GM19239 (cell line): ENCODE data around the gene IQCF6.
"Not testable (repeated sequence)": the region's sequence is repeated elsewhere in the genome, so short reads cannot be mapped to it uniquely, and the experiment has no call there.

Source experiments
- DNase-seq: peaks from one replicate; pipeline ENCODE4 v3.0.0; 2011; ENCODE audit warnings: low spot score; ENCODE audit not compliant: insufficient read length
- FAIRE-seq: peaks from 2 replicates; lab custom pipeline; 2011; peaks lifted over from hg19 to GRCh38; lab: Jason Lieb, UNC

IQCF6 gene

GRCh38 chr3:51779137-51779536 lies at the start of gene IQCF6:
TSS of gene IQCF6 (minus strand) at chr3:51779237. CDS start at chr3:51779224, 13 bp downstream.
- FAIRE-seq (no peak), DNase-seq (no peak)

GRCh38 chr3:51828297-51828696 lies 49.3 kb upstream of the IQCF6 start:
- DNase-seq (no peak), FAIRE-seq (no peak)

- FAIRE-seq (no peak), DNase-seq (no peak)
Measured at GRCh38 chr3:51819709-51820406, 40.8 kb upstream of the IQCF6 start.

GRCh38 chr3:51819151-51819550 lies 40.1 kb upstream of the IQCF6 start:
- FAIRE-seq, result no peak
- DNase-seq, result no peak

GRCh38 chr3:51817375-51817774 lies 38.3 kb upstream of the IQCF6 start:
- FAIRE-seq, result no peak
- no peak for DNase-seq

- no peak for DNase-seq
- FAIRE-seq, result no peak
Measured at GRCh38 chr3:51816723-51817122, 37.7 kb upstream of the IQCF6 start.

GRCh38 chr3:51815614-51816013 lies 36.6 kb upstream of the IQCF6 start:
- FAIRE-seq (no peak), DNase-seq (no peak)

- no peak for DNase-seq
- FAIRE-seq, result no peak
Measured at GRCh38 chr3:51814034-51814433, 35.0 kb upstream of the IQCF6 start.

GRCh38 chr3:51813539-51813938 lies 34.5 kb upstream of the IQCF6 start:
- DNase-seq (no peak), FAIRE-seq (no peak)

GRCh38 chr3:51808934-51809333 lies 29.9 kb upstream of the IQCF6 start:
- DNase-seq (no peak), FAIRE-seq (no peak)

- no peak for FAIRE-seq
- no peak for DNase-seq
Measured at GRCh38 chr3:51802106-51802703, 23.2 kb upstream of the IQCF6 start.

- DNase-seq (no peak), FAIRE-seq (no peak)
Measured at GRCh38 chr3:51800750-51801125, 21.7 kb upstream of the IQCF6 start.

- DNase-seq (no peak), FAIRE-seq (peak; percentile 89)
Measured at GRCh38 chr3:51799879-51800749, 21.1 kb upstream of the IQCF6 start.

GRCh38 chr3:51798411-51798963 lies 19.4 kb upstream of the IQCF6 start:
- DNase-seq (no peak), FAIRE-seq (no peak)

- no peak for FAIRE-seq
- no peak for DNase-seq
Measured at GRCh38 chr3:51796854-51797253, 17.8 kb upstream of the IQCF6 start.

GRCh38 chr3:51794206-51794605 lies 15.2 kb upstream of the IQCF6 start:
- no peak for FAIRE-seq
- no peak for DNase-seq

GRCh38 chr3:51792206-51792605 lies 13.2 kb upstream of the IQCF6 start:
- DNase-seq (no peak), FAIRE-seq (no peak)

GRCh38 chr3:51789437-51789836 lies 10.4 kb upstream of the IQCF6 start:
- FAIRE-seq, result no peak
- DNase-seq, result no peak

GRCh38 chr3:51787576-51787975 lies 8.5 kb upstream of the IQCF6 start:
- not testable (repeated sequence) for FAIRE-seq, DNase-seq

- DNase-seq (no peak), FAIRE-seq (no peak)
Measured at GRCh38 chr3:51786267-51786666, 7.2 kb upstream of the IQCF6 start.

GRCh38 chr3:51778554-51778953 lies 483 bp downstream of the IQCF6 start:
- DNase-seq (no peak), FAIRE-seq (no peak)
